ENCODE data around the gene MAP2. TPM values are rescaled to one million over a fixed set of nuclear protein-coding genes. Genes with fewer than 3 reads are reported as not detected.

MAP2 gene
- total and polyA plus RNA-seq, 2 of the 13 experiments (the other 11 are each of a cell fraction or from before 2014, with no cell fraction given), result 0.08 TPM; not detected in 1

GRCh38 chr2:209495855-209496585, 72.2 kb downstream of the MAP2 start (continued):
- TF ChIP-seq, protein P1, sequence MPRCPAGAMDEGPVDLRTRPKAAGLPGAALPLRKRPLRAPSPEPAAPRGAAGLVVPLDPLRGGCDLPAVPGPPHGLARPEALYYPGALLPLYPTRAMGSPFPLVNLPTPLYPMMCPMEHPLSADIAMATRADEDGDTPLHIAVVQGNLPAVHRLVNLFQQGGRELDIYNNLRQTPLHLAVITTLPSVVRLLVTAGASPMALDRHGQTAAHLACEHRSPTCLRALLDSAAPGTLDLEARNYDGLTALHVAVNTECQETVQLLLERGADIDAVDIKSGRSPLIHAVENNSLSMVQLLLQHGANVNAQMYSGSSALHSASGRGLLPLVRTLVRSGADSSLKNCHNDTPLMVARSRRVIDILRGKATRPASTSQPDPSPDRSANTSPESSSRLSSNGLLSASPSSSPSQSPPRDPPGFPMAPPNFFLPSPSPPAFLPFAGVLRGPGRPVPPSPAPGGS (CRISPR knock-in tag; IDR thresholded peaks at IDR 0.05), result no peak
- TF ChIP-seq EP300 (IDR thresholded peaks at IDR 0.05; ENCODE audit: low read depth in 2 of 2, low read length in 2 of 2) (peak in 1 of 2 experiments; percentile 21; a peak in 1 of 4 replicates), EP300 (CRISPR knock-in tag; IDR thresholded peaks at IDR 0.05; ENCODE audit: borderline replicate concordance) (no peak), REXO4 (CRISPR knock-in tag; IDR thresholded peaks at IDR 0.05; ENCODE audit: borderline replicate concordance) (no peak), TBP (CRISPR knock-in tag; IDR thresholded peaks at IDR 0.05) (no peak), TMF1 (CRISPR knock-in tag; IDR thresholded peaks at IDR 0.05; ENCODE audit: low read depth) (no peak), SAP130 (CRISPR knock-in tag; IDR thresholded peaks at IDR 0.05; ENCODE audit: low read depth) (peak; percentile 30; the same call in 1 of the 2 replicates), FUBP1 (CRISPR knock-in tag; IDR thresholded peaks at IDR 0.05; ENCODE audit: borderline replicate concordance) (no peak), HDAC1 (CRISPR knock-in tag; IDR thresholded peaks at IDR 0.05) (no peak), ZSCAN29 (CRISPR knock-in tag; conservative IDR thresholded peaks at IDR 0.05) (no peak), PITX1 (CRISPR knock-in tag; IDR thresholded peaks at IDR 0.05) (no peak), KAT7 (CRISPR knock-in tag; IDR thresholded peaks at IDR 0.05; ENCODE audit: borderline replicate concordance) (no peak)
- TF ChIP-seq, protein P2, sequence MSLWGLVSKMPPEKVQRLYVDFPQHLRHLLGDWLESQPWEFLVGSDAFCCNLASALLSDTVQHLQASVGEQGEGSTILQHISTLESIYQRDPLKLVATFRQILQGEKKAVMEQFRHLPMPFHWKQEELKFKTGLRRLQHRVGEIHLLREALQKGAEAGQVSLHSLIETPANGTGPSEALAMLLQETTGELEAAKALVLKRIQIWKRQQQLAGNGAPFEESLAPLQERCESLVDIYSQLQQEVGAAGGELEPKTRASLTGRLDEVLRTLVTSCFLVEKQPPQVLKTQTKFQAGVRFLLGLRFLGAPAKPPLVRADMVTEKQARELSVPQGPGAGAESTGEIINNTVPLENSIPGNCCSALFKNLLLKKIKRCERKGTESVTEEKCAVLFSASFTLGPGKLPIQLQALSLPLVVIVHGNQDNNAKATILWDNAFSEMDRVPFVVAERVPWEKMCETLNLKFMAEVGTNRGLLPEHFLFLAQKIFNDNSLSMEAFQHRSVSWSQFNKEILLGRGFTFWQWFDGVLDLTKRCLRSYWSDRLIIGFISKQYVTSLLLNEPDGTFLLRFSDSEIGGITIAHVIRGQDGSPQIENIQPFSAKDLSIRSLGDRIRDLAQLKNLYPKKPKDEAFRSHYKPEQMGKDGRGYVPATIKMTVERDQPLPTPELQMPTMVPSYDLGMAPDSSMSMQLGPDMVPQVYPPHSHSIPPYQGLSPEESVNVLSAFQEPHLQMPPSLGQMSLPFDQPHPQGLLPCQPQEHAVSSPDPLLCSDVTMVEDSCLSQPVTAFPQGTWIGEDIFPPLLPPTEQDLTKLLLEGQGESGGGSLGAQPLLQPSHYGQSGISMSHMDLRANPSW (CRISPR knock-in tag; IDR thresholded peaks at IDR 0.05; ENCODE audit: borderline replicate concordance), result no peak
- TF ChIP-seq, protein P3, sequence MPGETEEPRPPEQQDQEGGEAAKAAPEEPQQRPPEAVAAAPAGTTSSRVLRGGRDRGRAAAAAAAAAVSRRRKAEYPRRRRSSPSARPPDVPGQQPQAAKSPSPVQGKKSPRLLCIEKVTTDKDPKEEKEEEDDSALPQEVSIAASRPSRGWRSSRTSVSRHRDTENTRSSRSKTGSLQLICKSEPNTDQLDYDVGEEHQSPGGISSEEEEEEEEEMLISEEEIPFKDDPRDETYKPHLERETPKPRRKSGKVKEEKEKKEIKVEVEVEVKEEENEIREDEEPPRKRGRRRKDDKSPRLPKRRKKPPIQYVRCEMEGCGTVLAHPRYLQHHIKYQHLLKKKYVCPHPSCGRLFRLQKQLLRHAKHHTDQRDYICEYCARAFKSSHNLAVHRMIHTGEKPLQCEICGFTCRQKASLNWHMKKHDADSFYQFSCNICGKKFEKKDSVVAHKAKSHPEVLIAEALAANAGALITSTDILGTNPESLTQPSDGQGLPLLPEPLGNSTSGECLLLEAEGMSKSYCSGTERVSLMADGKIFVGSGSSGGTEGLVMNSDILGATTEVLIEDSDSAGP (CRISPR knock-in tag; IDR thresholded peaks at IDR 0.05; ENCODE audit: borderline replicate concordance), result no peak
- TF ChIP-seq, protein P4, sequence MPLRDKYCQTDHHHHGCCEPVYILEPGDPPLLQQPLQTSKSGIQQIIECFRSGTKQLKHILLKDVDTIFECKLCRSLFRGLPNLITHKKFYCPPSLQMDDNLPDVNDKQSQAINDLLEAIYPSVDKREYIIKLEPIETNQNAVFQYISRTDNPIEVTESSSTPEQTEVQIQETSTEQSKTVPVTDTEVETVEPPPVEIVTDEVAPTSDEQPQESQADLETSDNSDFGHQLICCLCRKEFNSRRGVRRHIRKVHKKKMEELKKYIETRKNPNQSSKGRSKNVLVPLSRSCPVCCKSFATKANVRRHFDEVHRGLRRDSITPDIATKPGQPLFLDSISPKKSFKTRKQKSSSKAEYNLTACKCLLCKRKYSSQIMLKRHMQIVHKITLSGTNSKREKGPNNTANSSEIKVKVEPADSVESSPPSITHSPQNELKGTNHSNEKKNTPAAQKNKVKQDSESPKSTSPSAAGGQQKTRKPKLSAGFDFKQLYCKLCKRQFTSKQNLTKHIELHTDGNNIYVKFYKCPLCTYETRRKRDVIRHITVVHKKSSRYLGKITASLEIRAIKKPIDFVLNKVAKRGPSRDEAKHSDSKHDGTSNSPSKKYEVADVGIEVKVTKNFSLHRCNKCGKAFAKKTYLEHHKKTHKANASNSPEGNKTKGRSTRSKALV (CRISPR knock-in tag; IDR thresholded peaks at IDR 0.05), result no peak
- TF ChIP-seq, protein P5, sequence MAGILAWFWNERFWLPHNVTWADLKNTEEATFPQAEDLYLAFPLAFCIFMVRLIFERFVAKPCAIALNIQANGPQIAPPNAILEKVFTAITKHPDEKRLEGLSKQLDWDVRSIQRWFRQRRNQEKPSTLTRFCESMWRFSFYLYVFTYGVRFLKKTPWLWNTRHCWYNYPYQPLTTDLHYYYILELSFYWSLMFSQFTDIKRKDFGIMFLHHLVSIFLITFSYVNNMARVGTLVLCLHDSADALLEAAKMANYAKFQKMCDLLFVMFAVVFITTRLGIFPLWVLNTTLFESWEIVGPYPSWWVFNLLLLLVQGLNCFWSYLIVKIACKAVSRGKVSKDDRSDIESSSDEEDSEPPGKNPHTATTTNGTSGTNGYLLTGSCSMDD (CRISPR knock-in tag; IDR thresholded peaks at IDR 0.05), result no peak

All from HepG2 (cell line).